Lung (tissue), 12 donors: ENCODE data around the gene KLF11. TPM values are rescaled to one million over a fixed set of nuclear protein-coding genes. Genes with fewer than 3 reads are reported as not detected.
"Not testable (repeated sequence)": the region's sequence is repeated elsewhere in the genome, so short reads cannot be mapped to it uniquely, and the experiment has no call there.

Experiments used
- ATAC-seq: fragments of 200-7000 bp; cut with Tn5 transposase; one replicate; pipeline ENCODE4 v1.9.1; 2020; ENCODE audit warnings: moderate number of reproducible peaks; ENCODE audit not compliant: insufficient read depth, low FRiP score
- DNase-seq, 3 donors: peaks; one replicate each; pipeline ENCODE4 v3.0.0-alpha.2; 2013 to 2017
- H3K27ac ChIP-seq, 2 donors: one replicate each; pipeline ENCODE4 v1.5.1; 2013; ENCODE audit warnings: mild to moderate bottlenecking in 2 of 2, moderate library complexity in 2 of 2, control low read depth in 1 of 2, inconsistent platforms in 1 of 2, low read depth in 1 of 2, low read length in 1 of 2
- H3K27me3 ChIP-seq, 3 donors: one replicate each; pipeline ENCODE4 v1.5.1; 2013; ENCODE audit warnings: low read length in 2 of 3; ENCODE audit not compliant: control insufficient read depth in 3 of 3, insufficient read depth in 3 of 3
- H3K36me3 ChIP-seq, 4 donors: one replicate each; pipeline ENCODE4 v1.5.1; 2013; ENCODE audit warnings: low read length in 4 of 4, mild to moderate bottlenecking in 1 of 4, moderate library complexity in 1 of 4; ENCODE audit not compliant: control insufficient read depth in 4 of 4, insufficient read depth in 4 of 4
- H3K4me1 ChIP-seq, 5 donors: one replicate each; pipeline ENCODE4 v1.5.1; 2013; ENCODE audit warnings: low read length in 5 of 5, mild to moderate bottlenecking in 2 of 5, moderate library complexity in 1 of 5; ENCODE audit not compliant: control insufficient read depth in 5 of 5, insufficient read depth in 5 of 5
- H3K4me3 ChIP-seq: one replicate; pipeline ENCODE4 v1.5.1; 2013; ENCODE audit warnings: mild to moderate bottlenecking, control low read depth, moderate library complexity
- H3K9ac ChIP-seq, 2 donors: one replicate each; pipeline ENCODE4 v1.5.1; 2013; ENCODE audit warnings: low read length in 2 of 2, control low read depth in 1 of 2; ENCODE audit not compliant: insufficient read depth in 1 of 2
- H3K9me3 ChIP-seq, 4 donors: one replicate each; pipeline ENCODE4 v1.5.1; 2013; ENCODE audit warnings: low read length in 3 of 4, mild to moderate bottlenecking in 1 of 4, moderate library complexity in 1 of 4; ENCODE audit not compliant: control insufficient read depth in 4 of 4, insufficient read depth in 3 of 4
- WGBS, 2 donors: extraction: QIAGEN DNeasy Blood & Tissue Kit; methylation state at CpG; one replicate each; pipeline ENCODE4 v1.1.7; 2013; 5-methylcytosine and 5-hydroxymethylcytosine counted together
- polyA plus RNA-seq, 2 donors: library from polyadenylated mRNA; stranded (reverse); fragments of 200-250 nt; gene quantifications; one replicate each; pipeline ENCODE4 v1.2.1, GENCODE V29; 2013
- total RNA-seq, 2 donors: library from RNA; depleted of rRNA in 1 of 2; stranded (reverse); fragments of >200 nt in 1 of 2; gene quantifications; one replicate each; pipeline ENCODE4 v1.2.1, GENCODE V29; 2014 to 2021
- TF ChIP-seq, protein P1 (sequence below): IDR thresholded peaks from 2 replicates; pipeline ENCODE4 v1.5.1; 2012; ENCODE audit warnings: mild to moderate bottlenecking; ENCODE audit errors: control extremely low read depth, extremely low read depth
- donor health status: control.
- donor health status: control.
- donor health status: Bipolar disorder and iron deficiency.
- donor health status: healthy.
- donor health status: DM: yes; HTN: yes; CAD: no.

The KLF11 gene
- total and polyA plus RNA-seq, 4 donors = 7.4 to 21.8 (median 17.3) TPM

DNA sequence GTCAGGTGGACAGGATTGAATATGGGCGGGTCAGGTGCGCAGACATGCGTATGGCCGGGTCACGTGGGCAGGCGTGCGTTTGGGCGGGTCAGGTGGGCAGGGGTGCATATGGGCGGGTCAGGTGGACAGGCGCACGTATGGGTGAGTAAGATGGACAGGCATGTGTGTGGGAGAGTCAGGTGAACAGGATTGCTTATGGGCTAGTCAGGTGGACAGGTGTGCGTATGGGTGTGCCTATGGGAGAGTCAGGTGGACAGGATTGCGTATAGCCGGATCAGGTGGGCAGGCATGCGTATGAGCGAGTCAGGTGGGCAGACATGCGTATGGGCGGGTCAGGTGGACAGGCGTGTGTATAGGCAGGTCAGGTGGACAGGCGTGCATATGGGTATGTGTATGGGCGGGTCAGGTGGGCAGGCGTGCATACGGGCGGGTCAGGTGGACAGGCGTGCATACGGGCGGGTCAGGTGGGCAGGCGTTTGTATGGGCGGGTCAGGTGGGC, 30.3 kb upstream of the KLF11 start:
- Histone ChIP-seq H3K4me1 (peaks cover 0 to 15% (median 5%) of the 10 kb centered on the region in 5 donors), H3K27me3 (no peaks in the 10 kb centered on the region), H3K9ac (no peak overlapping the region), H3K36me3 (no peaks in the 10 kb centered on the region), H3K9me3 (no peaks in the 10 kb centered on the region), H3K4me3 (no peak overlapping the region), H3K27ac (no peak overlapping the region)
- DNase-seq = no peak
- 95% methylated on average over 29 of the region's 29 CpGs for whole genome bisulfite sequencing, 2 donors
- TF ChIP-seq, protein P1, sequence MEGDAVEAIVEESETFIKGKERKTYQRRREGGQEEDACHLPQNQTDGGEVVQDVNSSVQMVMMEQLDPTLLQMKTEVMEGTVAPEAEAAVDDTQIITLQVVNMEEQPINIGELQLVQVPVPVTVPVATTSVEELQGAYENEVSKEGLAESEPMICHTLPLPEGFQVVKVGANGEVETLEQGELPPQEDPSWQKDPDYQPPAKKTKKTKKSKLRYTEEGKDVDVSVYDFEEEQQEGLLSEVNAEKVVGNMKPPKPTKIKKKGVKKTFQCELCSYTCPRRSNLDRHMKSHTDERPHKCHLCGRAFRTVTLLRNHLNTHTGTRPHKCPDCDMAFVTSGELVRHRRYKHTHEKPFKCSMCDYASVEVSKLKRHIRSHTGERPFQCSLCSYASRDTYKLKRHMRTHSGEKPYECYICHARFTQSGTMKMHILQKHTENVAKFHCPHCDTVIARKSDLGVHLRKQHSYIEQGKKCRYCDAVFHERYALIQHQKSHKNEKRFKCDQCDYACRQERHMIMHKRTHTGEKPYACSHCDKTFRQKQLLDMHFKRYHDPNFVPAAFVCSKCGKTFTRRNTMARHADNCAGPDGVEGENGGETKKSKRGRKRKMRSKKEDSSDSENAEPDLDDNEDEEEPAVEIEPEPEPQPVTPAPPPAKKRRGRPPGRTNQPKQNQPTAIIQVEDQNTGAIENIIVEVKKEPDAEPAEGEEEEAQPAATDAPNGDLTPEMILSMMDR = no peak
- ATAC-seq = no peak

DNA sequence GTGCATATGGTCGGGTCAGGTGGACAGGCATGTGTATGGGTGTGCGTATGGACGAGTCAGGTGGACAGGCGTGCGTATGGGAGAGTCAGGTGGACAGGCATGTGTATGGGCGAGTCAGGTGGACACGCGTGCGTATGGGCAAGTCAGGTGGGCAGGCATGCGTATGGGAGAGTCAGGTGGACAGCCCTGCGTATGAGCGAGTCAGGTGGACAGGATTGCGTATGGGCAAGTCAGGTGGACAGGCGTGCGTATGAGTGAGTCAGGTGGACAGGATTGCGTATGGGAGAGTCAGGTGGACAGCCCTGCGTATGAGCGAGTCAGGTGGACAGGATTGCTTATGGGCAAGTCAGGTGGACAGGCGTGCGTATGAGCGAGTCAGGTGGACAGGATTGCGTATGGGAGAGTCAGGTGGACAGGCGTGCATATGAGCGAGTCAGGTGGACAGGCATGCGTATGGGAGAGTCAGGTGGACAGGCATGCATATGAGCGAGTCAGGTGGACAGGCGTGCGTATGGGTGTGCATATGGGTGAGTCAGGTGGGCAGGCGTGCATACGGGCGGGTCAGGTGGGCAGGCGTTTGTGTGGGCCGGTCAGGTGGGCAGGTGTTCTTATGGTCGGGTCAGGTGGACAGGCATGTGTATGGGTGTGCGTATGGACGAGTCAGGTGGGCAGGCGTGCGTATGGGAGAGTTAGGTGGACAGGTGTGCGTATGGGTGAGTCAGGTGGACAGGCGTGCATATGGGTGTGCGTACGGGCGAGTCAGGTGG, 29.5 kb upstream of the KLF11 start:
- not testable (repeated sequence) for ATAC-seq, H3K4me3 ChIP-seq, H3K9ac ChIP-seq, H3K27ac ChIP-seq, DNase-seq, H3K9me3 ChIP-seq, H3K36me3 ChIP-seq, H3K27me3 ChIP-seq
- 95 to 98% methylated on average over 43 of the region's 43 CpGs for WGBS, 2 donors
- peaks cover 0 to 15% (median 5%) of the 10 kb centered on the region in 5 donors for H3K4me1 ChIP-seq

DNA sequence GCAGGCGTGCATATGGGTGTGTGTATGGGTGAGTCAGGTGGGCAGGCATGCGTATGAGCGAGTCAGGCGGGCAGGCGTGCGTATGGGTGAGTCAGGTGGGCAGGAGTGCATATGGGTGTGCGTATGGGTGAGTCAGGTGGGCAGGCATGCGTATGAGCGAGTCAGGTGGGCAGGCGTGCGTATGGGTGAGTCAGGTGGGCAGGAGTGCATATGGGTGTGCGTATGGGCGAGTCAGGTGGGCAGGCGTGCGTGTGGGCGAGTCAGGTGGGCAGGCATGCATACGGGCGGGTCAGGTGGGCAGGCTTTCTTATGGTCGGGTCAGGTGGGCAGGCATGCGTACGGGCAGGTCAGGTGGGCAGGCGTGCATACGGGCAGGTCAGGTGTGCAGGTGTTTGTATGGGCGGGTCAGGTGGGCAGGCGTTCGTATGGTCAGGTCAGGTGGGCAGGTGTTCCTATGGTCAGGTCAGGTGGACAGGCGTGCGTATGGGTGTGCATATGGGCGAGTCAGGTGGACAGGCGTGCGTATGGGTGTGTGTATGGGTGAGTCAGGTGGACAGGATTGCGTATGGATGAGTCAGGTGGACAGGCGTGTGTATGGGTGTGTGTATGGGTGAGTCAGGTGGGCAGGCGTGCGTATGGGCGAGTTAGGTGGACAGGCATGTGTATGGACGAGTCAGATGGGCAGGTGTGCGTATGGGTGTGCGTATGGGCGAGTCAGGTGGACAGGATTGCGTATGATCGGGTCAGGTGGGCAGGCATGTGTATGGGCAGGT, 28.7 kb upstream of the KLF11 start:
- Histone ChIP-seq H3K36me3 (no peaks in the 10 kb centered on the region), H3K27ac (no peak overlapping the region), H3K27me3 (no peaks in the 10 kb centered on the region), H3K4me3 (no peak overlapping the region), H3K9ac (no peak overlapping the region), H3K9me3 (no peaks in the 10 kb centered on the region), H3K4me1 (peaks cover 0 to 10% (median 5%) of the 10 kb centered on the region in 5 donors)
- WGBS, 2 donors = 95 to 98% methylated on average over 42 of the region's 42 CpGs
- DNase-seq (no peak), ATAC-seq (no peak)
- TF ChIP-seq, protein P1 = no peak

DNA sequence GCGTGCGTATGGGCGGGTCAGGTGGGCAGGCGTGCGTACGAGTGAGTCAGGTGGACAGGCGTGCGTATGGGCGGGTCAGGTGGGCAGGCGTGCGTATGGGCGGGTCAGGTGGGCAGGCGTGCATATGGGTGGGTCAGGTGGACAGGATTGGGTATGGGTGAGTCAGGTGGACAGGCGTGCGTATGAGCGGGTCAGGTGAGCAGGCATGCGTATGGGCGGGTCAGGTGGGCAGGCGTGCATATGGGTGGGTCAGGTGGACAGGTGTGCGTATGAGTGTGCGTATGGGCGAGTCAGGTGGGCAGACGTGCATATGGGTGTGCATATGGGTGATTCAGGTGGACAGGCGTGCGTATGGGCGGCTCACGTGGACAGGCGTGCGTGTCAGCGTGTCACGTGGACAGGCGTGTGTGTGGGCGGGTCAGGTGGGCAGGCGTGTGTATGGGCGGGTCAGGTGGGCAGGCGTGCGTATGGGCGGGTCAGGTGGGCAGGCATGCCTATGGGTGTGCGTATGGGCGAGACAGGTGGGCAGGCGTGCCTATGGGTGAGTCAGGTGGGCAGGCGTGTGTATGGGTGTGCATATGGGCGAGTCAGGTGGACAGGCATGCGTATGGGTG, 27.9 kb upstream of the KLF11 start:
- ATAC-seq = not testable (repeated sequence)

More for the DNA sequence above, 27.9 kb upstream of the KLF11 start:
- not testable (repeated sequence) for H3K9me3 ChIP-seq, H3K36me3 ChIP-seq, H3K27me3 ChIP-seq, H3K4me1 ChIP-seq, H3K4me3 ChIP-seq, H3K27ac ChIP-seq, DNase-seq, H3K9ac ChIP-seq
- WGBS, 2 donors = 97 to 98% methylated on average over 41 to 44 of the region's 44 CpGs
